Measurements from ENCODE around the gene AKAP8.

AKAP8 gene

GRCh38 chr19:15404780-15405211 lies 25.2 kb upstream of the AKAP8 start:
- TF ChIP-seq SIN3A (IDR thresholded peaks at IDR 0.05; ENCODE audit: borderline replicate concordance, insufficient read depth, low read length) (no peak), REST (IDR thresholded peaks at IDR 0.05; ENCODE audit: insufficient read depth in 1 of 2, low read depth in 2 of 2, low read length in 2 of 2) (no peak), TAF1 (IDR thresholded peaks at IDR 0.05; ENCODE audit: borderline replicate concordance, insufficient read depth, low read length) (no peak), FOXP2 (optimal IDR thresholded peaks at IDR 0.05; ENCODE audit: borderline replicate concordance, extremely low read depth, extremely low read length, insufficient read depth) (no peak), POLR2AphosphoS5 (IDR thresholded peaks at IDR 0.05; ENCODE audit: low read depth, low read length) (no peak)

DNA sequence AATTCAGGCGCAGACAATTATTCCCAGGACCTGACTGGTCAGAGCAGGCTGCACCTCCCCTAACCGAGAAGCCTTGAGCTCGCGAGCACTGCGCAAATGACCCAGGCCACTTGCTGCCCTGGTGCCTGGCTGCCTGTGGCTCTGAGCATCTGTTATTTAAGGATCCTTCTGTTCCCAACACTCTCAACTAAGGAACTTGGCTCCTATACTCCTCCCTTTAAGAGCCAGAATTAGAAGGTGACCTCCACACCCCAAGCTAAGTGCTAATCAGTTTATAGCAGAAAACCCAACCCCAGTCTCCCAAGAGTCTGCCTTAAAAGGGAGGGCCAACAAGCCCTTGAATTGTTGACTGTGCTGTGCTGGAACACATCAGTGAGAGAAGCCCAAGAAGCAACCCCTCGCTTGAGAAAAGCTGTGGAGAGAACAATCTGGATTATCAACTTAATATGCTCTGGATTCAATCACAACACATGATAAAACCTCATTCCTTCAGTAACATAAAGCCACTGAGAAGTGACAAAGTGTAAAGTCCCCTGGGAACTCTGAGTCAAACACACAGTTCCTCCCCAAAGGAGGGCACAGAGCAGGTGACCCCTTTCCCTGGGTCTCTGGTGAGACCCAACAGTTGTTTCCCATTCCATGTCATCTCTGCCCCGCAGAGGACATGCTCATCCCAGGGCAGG lies 24.7 kb upstream of the AKAP8 start:
- no peak for TF ChIP-seq REST (IDR thresholded peaks at IDR 0.05; ENCODE audit: insufficient read depth in 1 of 2, low read depth in 2 of 2, low read length in 2 of 2)
- TF ChIP-seq FOXP2 (optimal IDR thresholded peaks at IDR 0.05; ENCODE audit: borderline replicate concordance, extremely low read depth, extremely low read length, insufficient read depth) = no peak
- TF ChIP-seq TAF1 (IDR thresholded peaks at IDR 0.05; ENCODE audit: borderline replicate concordance, insufficient read depth, low read length) = no peak
- no peak for TF ChIP-seq POLR2AphosphoS5 (IDR thresholded peaks at IDR 0.05; ENCODE audit: low read depth, low read length)
- no peak for TF ChIP-seq SIN3A (IDR thresholded peaks at IDR 0.05; ENCODE audit: borderline replicate concordance, insufficient read depth, low read length)

DNA sequence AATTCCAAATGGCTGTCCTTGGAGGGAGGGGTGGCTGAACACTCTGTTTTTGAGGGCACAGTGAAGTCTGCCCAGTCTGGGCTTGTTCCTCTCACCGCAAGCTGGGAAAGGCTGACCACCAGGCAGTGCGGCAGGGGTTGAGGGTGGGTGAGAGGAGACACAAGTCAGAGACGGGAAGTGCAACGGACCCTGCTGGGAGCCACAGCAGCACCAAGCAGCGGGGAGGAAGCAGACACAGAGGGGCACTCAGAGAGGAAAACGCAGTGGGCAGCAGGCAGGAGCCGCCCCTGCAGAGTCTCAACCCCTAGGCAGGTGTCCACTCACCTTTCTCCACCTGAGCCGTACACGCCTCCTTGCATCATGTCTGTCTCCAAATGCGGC lies 23.6 kb upstream of the AKAP8 start:
- TF ChIP-seq POLR2AphosphoS5 (IDR thresholded peaks at IDR 0.05; ENCODE audit: low read depth, low read length) = no peak
- TF ChIP-seq TAF1 (IDR thresholded peaks at IDR 0.05; ENCODE audit: borderline replicate concordance, insufficient read depth, low read length) = no peak
- no peak for TF ChIP-seq FOXP2 (optimal IDR thresholded peaks at IDR 0.05; ENCODE audit: borderline replicate concordance, extremely low read depth, extremely low read length, insufficient read depth)
- no peak for TF ChIP-seq REST (IDR thresholded peaks at IDR 0.05; ENCODE audit: insufficient read depth in 1 of 2, low read depth in 2 of 2, low read length in 2 of 2)
- TF ChIP-seq SIN3A (IDR thresholded peaks at IDR 0.05; ENCODE audit: borderline replicate concordance, insufficient read depth, low read length) = no peak

DNA sequence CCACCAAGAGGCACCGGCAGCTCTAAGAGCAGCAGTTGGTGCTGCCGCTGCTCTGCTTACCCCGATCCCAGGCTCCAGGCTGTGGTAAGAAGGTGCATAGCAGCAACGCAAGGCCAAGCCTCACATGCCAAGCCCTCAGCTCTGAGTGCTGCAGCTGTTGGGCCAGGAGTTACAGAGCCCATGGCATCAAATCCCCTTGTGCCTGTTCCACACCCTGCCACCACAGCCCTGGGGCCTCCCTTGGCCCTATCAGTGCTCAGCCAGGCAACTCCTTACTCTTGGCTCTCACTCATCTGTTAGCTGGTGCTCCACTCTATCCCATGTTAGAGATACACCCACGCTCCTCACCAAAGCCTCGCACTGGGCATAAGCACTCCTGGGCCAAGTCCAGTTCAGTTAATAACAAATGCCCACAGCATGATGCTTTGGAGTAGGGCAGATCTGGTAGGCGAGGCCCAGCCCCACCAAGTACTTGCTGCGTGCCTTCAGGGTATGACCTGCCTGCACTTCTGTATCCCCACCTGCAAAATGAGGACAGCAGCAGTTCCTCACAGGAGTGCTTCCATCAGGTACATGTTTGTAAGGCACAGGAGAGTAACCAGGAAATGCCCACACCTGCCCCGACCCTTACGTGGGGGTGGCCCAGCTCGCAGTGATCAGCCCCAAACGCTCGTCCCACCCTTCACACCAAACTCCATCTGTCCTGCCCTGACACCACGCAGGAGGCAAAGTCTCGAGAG lies 23.0 kb upstream of the AKAP8 start:
- TF ChIP-seq FOXP2 (optimal IDR thresholded peaks at IDR 0.05; ENCODE audit: borderline replicate concordance, extremely low read depth, extremely low read length, insufficient read depth) = no peak
- no peak for TF ChIP-seq SIN3A (IDR thresholded peaks at IDR 0.05; ENCODE audit: borderline replicate concordance, insufficient read depth, low read length)
- no peak for TF ChIP-seq TAF1 (IDR thresholded peaks at IDR 0.05; ENCODE audit: borderline replicate concordance, insufficient read depth, low read length)
- no peak for TF ChIP-seq REST (IDR thresholded peaks at IDR 0.05; ENCODE audit: insufficient read depth in 1 of 2, low read depth in 2 of 2, low read length in 2 of 2)
- TF ChIP-seq POLR2AphosphoS5 (IDR thresholded peaks at IDR 0.05; ENCODE audit: low read depth, low read length) = no peak
